T-cell (primary cell): Measurements from ENCODE around the gene CENPX. TPM values are rescaled to one million over a fixed set of nuclear protein-coding genes. Genes with fewer than 3 reads are reported as not detected.

Source experiments
- ATAC-seq, 4 experiments: fragments of 200-7000 bp in 3 of 4; fragments of 150-1000 bp in 1 of 4; cut with Tn5 transposase; replicated peaks in 1 of 4; 1 replicate in 3 of 4; 2 replicates in 1 of 4; pipeline ENCODE4 v1.10.0; 2021; ENCODE audit warnings: moderate library complexity in 3 of 4, mild to moderate bottlenecking in 2 of 4, moderate number of reproducible peaks in 1 of 4
- CTCF ChIA-PET, 2 donors: fragments of 300-600 bp; sonication (Branson Sonifier 250); formaldehyde crosslinking; loops; one replicate each; lab custom pipeline; 2022; ENCODE audit warnings: antibody characterized with exemption in 2 of 2; lab: Charles Lee
- POLR2A ChIA-PET, 2 donors: fragments of 300-600 bp; sonication (Branson Sonifier 250); formaldehyde crosslinking; loops; one replicate each; lab custom pipeline; 2022; ENCODE audit warnings: antibody characterized with exemption in 2 of 2; lab: Charles Lee
- DNase-seq, 35 experiments: peaks; one replicate each; pipeline versions ENCODE4 v3.0.0 to v3.0.0-alpha.2; 2013 to 2023
- H3K27ac ChIP-seq: one replicate; pipeline ENCODE4 v1.5.1; 2013; ENCODE audit warnings: low read length
- H3K27me3 ChIP-seq, 2 experiments: replicated peaks in 1 of 2; 1 replicate in 1 of 2; 2 replicates in 1 of 2; pipeline versions ENCODE4 v1.6.1 to v1.7.0; 2013; ENCODE audit warnings: low read length in 1 of 2, mixed read lengths in 1 of 2; ENCODE audit not compliant: control insufficient read depth in 2 of 2, insufficient read depth in 2 of 2; ENCODE audit errors: extremely low read depth in 1 of 2
- H3K36me3 ChIP-seq, 2 donors: 1 replicate in 1 of 2; 2 replicates in 1 of 2; pipeline versions ENCODE4 v1.6.1 to v1.7.0; 2013; ENCODE audit warnings: low read length in 1 of 2; ENCODE audit not compliant: control insufficient read depth in 2 of 2, insufficient read depth in 1 of 2; ENCODE audit errors: extremely low read depth in 1 of 2
- H3K4me1 ChIP-seq, 2 experiments: 1 replicate in 1 of 2; 2 replicates in 1 of 2; pipeline versions ENCODE4 v1.6.1 to v1.7.0; 2013; ENCODE audit warnings: low read length in 2 of 2, mixed read lengths in 1 of 2; ENCODE audit not compliant: insufficient read depth in 2 of 2, control insufficient read depth in 1 of 2; ENCODE audit errors: extremely low read depth in 1 of 2
- H3K4me3 ChIP-seq, 2 donors: 1 replicate in 1 of 2; 2 replicates in 1 of 2; pipeline versions ENCODE4 v1.5.1 to v1.7.0; 2013; ENCODE audit warnings: mild to moderate bottlenecking in 2 of 2, low read length in 1 of 2, moderate library complexity in 1 of 2; ENCODE audit not compliant: control insufficient read depth in 1 of 2; ENCODE audit errors: extremely low read depth in 1 of 2
- H3K9me3 ChIP-seq: 2 replicates; pipeline ENCODE4 v1.7.0; 2013
- H3K27ac Mint-ChIP-seq, 2 donors: one replicate each; pipeline ENCODE4 v1.8.0; 2020 to 2021; ENCODE audit warnings: mild to moderate bottlenecking in 2 of 2, mixed read lengths in 2 of 2
- H3K27me3 Mint-ChIP-seq, 2 donors: one replicate each; pipeline ENCODE4 v1.8.0; 2021 to 2022; ENCODE audit warnings: mixed read lengths in 2 of 2
- H3K36me3 Mint-ChIP-seq: one replicate; pipeline ENCODE4 v1.8.0; 2021; ENCODE audit warnings: mixed read lengths
- H3K4me1 Mint-ChIP-seq, 3 donors: one replicate each; pipeline ENCODE4 v1.8.0; 2020 to 2022; ENCODE audit warnings: mixed read lengths in 3 of 3, mild to moderate bottlenecking in 1 of 3
- H3K4me3 Mint-ChIP-seq, 3 donors: one replicate each; pipeline ENCODE4 v1.8.0; 2020 to 2022; ENCODE audit warnings: mild to moderate bottlenecking in 3 of 3, mixed read lengths in 3 of 3, moderate library complexity in 3 of 3
- H3K9me3 Mint-ChIP-seq, 3 donors: one replicate each; pipeline ENCODE4 v1.8.0; 2020 to 2022; ENCODE audit warnings: mixed read lengths in 3 of 3
- WGBS: methylation state at CpG from one replicate; pipeline ENCODE4 v1.1.5; 2013; ENCODE audit warnings: missing lambda C conversion rate; ENCODE audit not compliant: insufficient coverage; 5-methylcytosine and 5-hydroxymethylcytosine counted together
- total RNA-seq, 35 experiments: library from RNA in 6 of 35; stranded (reverse) in 6 of 35; fragments of 120-200 nt in 1 of 35; gene quantifications; one replicate each; pipeline versions ENCODE4 v1.2.1 to v1.2.4 and lab custom pipeline; 2013 to 2026

CENPX gene
- total RNA-seq, 5 donors from 2014 or later (not counting 1 experiment from before 2014, with no cell fraction given), result 26.7 to 47.8 (median 43.7) TPM

DNA sequence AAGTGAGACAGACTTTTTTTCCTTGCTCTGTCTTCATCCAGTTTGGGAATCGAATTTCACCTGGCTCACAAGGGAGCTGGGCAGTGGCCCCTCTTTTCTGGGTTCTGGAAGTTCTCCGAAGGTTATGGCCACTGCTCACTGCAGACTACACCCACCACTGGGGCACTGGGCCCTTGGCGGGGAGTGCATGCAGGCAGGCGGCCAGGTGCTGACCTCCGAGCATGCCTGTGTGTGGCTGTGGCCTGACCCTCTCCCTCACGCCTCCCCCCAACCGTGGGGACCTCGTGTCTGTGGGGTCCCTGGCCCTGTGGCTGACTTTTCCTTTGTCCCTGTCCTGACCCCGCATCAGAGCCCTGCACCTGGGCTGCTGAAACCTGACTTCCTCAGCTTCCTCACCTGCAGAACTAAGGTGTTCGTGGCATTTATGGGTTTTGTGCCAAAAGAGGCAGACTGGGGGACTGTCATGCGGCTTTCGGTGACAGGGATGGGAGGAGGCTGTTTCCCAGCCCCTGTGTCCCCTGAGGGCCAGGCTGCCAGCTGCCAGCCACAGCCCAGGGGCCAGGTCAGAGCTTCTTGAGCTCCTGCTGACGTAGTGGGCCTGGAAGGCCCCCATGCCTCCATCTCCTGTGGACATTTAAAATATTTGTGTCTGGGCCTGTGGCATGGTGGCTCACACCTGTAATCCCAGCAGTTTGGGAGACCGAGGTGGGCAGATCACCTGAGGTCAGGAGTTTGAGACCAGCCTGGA, 23.8 kb downstream of the CENPX start:
- Histone ChIP-seq H3K27ac (no peak overlapping the region), H3K4me3 (no peak overlapping the region), H3K4me1 (no peaks in the 10 kb centered on the region), H3K27me3 (no peaks in the 10 kb centered on the region), H3K36me3 (peaks cover 0 to 5% of the 10 kb centered on the region in 2 donors), H3K9me3 (no peaks in the 10 kb centered on the region)
- DNase-seq (no peak), ATAC-seq (no peak)
- no peak overlapping the region for H3K27ac Mint-ChIP-seq
- POLR2A ChIA-PET, result no interaction called here
- WGBS, result 83% methylated on average over 12 of the region's 14 CpGs
- CTCF ChIA-PET, result interaction anchor here in 1 of 2 donors (0.7 kb wide), 1 partner anchor 213 kb away, joined by 3 read pairs; no protein-coding TSS in a partner anchor
- H3K9me3 Mint-ChIP-seq, result no peaks in the 10 kb centered on the region
- H3K36me3 Mint-ChIP-seq, result peaks cover 3% of the 10 kb centered on the region
- H3K4me1 Mint-ChIP-seq, result no peaks in the 10 kb centered on the region
- H3K4me3 Mint-ChIP-seq, result no peak overlapping the region
- H3K27me3 Mint-ChIP-seq, result no peaks in the 10 kb centered on the region

DNA sequence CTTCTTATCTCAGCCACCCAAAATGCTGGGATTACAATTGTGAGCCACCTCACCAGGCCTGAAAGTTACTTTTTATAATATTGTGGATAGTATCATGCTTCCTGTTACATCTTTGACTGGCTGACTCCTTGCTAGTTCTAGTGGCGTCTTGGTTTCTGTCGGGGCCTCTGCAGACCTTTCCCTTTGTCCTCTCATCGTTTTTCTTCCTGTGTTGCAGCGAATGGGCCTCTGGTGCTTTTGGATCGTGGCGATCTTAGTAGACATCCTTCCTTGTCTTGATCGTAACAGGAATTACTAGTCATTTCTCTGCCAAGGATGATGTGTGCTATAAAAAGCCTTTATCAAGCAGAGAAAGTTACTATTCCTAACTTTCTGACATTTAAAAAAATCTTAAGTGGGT, 24.5 kb downstream of the CENPX start:
- Histone ChIP-seq H3K27ac (no peak overlapping the region), H3K4me1 (no peaks in the 10 kb centered on the region), H3K36me3 (peaks cover 0 to 5% of the 10 kb centered on the region in 2 donors), H3K27me3 (no peaks in the 10 kb centered on the region), H3K4me3 (no peak overlapping the region), H3K9me3 (no peaks in the 10 kb centered on the region)
- Mint-ChIP-seq H3K27ac (no peak overlapping the region), H3K4me1 (no peaks in the 10 kb centered on the region), H3K4me3 (no peak overlapping the region), H3K9me3 (no peaks in the 10 kb centered on the region), H3K27me3 (no peaks in the 10 kb centered on the region), H3K36me3 (peaks cover 3% of the 10 kb centered on the region)
- ChIA-PET CTCF (no interaction called here), POLR2A (no interaction called here)
- DNase-seq, result no peak
- 100% methylated on average over 4 of the region's 7 CpGs for WGBS
- no peak for ATAC-seq

DNA sequence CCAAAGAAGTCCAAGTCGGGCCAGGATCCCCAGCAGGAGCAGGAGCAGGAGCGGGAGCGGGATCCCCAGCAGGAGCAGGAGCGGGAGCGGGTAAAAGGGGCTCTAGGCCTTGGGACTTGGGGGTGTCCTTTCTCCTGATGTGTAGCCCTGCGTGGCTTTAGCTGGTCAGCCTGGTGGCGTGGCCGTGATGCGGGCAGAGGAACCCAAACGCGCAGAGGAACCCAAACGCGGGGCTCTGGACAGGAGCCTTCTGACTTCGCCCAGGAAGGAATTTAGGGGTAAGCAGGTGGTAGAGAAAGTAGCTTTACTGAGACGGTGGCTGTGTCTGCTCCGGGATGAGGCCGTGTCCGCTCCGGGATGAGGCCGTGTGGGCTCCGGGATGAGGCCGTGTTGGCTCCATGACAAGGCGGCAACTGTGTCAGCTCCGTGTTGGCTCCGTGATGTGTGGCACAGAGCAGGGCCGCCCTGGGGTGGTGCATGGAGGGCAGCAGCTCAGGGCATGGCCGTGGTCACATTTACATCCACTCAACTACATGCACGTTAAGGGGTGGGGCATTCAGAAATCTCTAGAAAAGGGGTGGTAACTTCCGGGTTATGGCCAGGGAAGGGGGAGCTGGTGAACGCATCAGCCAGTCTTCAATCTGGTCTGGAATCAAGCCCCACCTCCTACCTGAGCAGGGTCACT, 25.8 kb downstream of the CENPX start:
- no peaks in the 10 kb centered on the region for H3K27me3 ChIP-seq
- H3K4me3 Mint-ChIP-seq, result no peak overlapping the region
- no peak overlapping the region for H3K4me3 ChIP-seq
- H3K9me3 ChIP-seq, result no peaks in the 10 kb centered on the region
- ChIA-PET CTCF (interaction anchor here in 1 of 2 donors (0.7 kb wide), 1 partner anchor 701 kb away, joined by 3 read pairs; no protein-coding TSS in a partner anchor), POLR2A (interaction anchor here in 1 of 2 donors (0.6 kb wide), 1 partner anchor 26 kb away, joined by 3 read pairs; the partner anchor contains the start of gene CENPX)
- 97% methylated on average over 22 of the region's 30 CpGs for WGBS
- no peak overlapping the region for H3K27ac Mint-ChIP-seq
- H3K4me1 Mint-ChIP-seq, result no peaks in the 10 kb centered on the region
- H3K4me1 ChIP-seq, result no peaks in the 10 kb centered on the region
- no peak for ATAC-seq
- no peak overlapping the region for H3K27ac ChIP-seq
- H3K27me3 Mint-ChIP-seq, result no peaks in the 10 kb centered on the region
- peaks cover 0 to 5% of the 10 kb centered on the region in 2 donors for H3K36me3 ChIP-seq
- no peaks in the 10 kb centered on the region for H3K9me3 Mint-ChIP-seq
- no peak for DNase-seq
- peaks cover 3% of the 10 kb centered on the region for H3K36me3 Mint-ChIP-seq

DNA sequence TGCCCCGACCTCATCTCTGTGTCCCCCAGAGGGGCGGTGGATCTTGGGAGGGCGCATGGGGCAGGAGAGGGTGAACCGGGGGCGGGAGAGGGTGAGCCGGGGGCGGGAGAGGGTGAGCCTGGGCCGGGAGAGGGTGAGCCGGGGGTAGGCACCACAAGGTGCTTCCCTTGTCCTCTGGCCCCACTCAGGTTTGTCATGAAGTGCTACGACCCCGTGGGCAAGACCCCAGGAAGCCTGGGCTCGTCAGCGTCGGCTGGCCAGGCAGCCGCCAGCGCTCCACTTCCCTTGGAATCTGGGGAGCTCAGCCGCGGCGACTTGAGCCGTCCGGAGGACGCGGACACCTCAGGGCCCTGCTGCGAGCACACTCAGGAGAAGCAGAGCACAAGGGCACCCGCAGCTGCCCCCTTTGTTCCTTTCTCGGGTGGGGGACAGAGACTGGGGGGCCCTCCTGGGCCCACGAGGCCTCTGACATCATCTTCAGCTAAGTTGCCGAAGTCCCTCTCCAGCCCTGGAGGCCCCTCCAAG, 26.4 kb downstream of the CENPX start:
- H3K4me3 ChIP-seq, result no peak overlapping the region
- H3K4me1 ChIP-seq, result no peaks in the 10 kb centered on the region
- H3K27ac ChIP-seq, result no peak overlapping the region
- Mint-ChIP-seq H3K27ac (no peak overlapping the region), H3K4me1 (no peaks in the 10 kb centered on the region), H3K27me3 (no peaks in the 10 kb centered on the region), H3K36me3 (peaks cover 3% of the 10 kb centered on the region), H3K9me3 (no peaks in the 10 kb centered on the region), H3K4me3 (no peak overlapping the region)
- POLR2A ChIA-PET, result no interaction called here
- ATAC-seq (no peak), DNase-seq (no peak)
- 94% methylated on average over 27 of the region's 28 CpGs for WGBS
- no peaks in the 10 kb centered on the region for H3K27me3 ChIP-seq
- no peaks in the 10 kb centered on the region for H3K9me3 ChIP-seq
- peaks cover 0 to 5% of the 10 kb centered on the region in 2 donors for H3K36me3 ChIP-seq
- CTCF ChIA-PET, result no interaction called here

DNA sequence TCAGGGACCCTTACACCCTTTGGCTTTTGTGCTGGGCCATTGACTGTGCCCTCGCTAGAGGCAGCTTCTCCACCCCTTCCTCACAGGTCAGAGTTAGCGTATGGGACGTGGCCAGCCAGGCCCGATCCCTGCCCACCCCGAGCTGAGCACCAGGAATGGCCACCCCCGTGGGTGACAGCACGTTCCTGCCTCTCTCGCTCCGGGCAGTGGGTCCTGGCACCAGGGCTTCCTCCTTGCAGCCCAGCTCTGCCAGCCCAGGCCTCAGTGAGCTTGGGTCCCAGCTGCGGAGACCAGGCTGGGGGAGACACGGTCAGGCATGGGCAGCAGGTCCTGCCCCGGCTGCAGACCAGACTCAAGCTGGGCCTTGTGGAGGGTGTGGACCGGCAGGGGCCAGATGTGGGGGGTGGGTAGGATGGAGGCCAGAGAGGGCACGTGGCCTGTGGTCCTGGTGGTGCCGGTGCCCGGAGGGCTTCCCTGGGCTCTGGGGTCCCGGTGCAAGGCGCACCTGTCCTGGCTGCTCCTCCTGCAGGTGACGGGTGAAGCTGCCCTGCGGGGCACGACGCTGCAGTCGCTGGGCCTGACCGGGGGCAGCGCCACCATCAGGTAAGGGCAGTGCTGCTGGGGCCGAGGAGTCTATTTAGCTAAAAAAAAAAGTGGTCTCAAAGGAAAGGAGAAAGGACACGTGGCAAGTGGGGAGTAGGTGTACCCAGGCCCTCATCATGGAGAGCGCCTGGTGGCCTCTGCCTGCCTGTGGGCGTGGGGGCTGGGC, 27.0 kb downstream of the CENPX start:
- peaks cover 5% of the 10 kb centered on the region for H3K36me3 Mint-ChIP-seq
- no peaks in the 10 kb centered on the region for H3K27me3 ChIP-seq
- DNase-seq (no peak), ATAC-seq (no peak)
- H3K4me1 Mint-ChIP-seq, result peaks cover 2% of the 10 kb centered on the region in 3 donors
- H3K27ac ChIP-seq, result no peak overlapping the region
- no peaks in the 10 kb centered on the region for H3K9me3 ChIP-seq
- WGBS, result 94% methylated on average over 28 of the region's 29 CpGs
- H3K36me3 ChIP-seq, result peaks cover 0 to 5% of the 10 kb centered on the region in 2 donors
- H3K9me3 Mint-ChIP-seq, result no peaks in the 10 kb centered on the region
- H3K4me3 ChIP-seq, result no peak overlapping the region
- CTCF ChIA-PET, result no interaction called here
- no peaks in the 10 kb centered on the region for H3K27me3 Mint-ChIP-seq
- no peak overlapping the region for H3K4me3 Mint-ChIP-seq
- no peak overlapping the region for H3K27ac Mint-ChIP-seq
- no peaks in the 10 kb centered on the region for H3K4me1 ChIP-seq
- POLR2A ChIA-PET, result no interaction called here
